Stimulated activated CD8-positive, alpha-beta memory T cell treated with anti-CD3 and anti-CD28 coated beads, Interleukin-15, amount 100 ng/mL, for 4 hours (primary cell): ENCODE measurements around the gene RALGPS1.

Experiments
- DNase-seq, 2 donors: peaks; one replicate each; pipeline ENCODE4 v3.0.0-alpha.2; 2020; ENCODE audit warnings: low read depth in 2 of 2

Gene RALGPS1

GRCh38 chr9:127205952-127206351, 291.4 kb downstream of the RALGPS1 start:
- no peak for DNase-seq

GRCh38 chr9:127206666-127207065, 292.1 kb downstream of the RALGPS1 start:
- DNase-seq = no peak

- no peak for DNase-seq
Measured at GRCh38 chr9:127207734-127208410, 293.3 kb downstream of the RALGPS1 start.

DNA sequence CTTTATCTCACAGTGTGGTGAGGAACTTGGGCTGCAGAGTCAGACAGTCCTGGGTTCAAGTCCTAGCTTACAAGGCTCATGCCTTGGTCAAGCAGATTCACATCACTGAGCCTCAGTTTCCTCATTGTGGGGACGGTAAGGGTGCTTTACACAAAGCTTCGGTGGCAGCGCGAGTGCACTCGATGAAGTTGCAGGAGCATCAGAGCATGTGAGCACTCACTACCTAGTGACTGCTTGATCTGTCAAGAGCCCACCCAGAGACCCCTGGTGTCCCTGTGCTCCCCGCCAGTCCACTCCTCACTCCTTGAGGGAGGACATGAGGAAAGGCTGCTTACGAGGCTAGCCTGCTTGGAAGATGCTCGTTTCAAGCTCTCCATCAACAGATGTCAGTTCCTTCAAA, 293.8 kb downstream of the RALGPS1 start:
- no peak for DNase-seq

DNA sequence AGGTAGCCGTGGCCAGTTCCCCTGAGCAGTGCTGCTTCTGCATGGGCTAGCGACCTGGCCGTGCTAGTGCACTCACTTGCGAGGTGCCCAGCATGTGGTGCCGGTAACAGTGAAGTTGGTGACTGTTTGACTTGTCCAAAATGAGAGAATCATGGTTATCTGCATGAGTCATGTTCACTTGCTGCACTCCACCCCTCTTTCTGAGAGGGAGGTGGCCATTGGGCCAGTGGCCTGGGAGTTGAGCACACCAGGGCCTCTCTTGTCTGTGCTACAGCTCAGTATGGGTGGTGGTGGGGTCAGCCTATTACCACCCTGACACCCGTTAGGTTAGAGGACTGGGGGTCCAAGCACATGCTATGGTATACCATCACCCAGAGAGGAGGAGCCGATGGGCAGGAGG, 294.6 kb downstream of the RALGPS1 start:
- DNase-seq = no peak

DNA sequence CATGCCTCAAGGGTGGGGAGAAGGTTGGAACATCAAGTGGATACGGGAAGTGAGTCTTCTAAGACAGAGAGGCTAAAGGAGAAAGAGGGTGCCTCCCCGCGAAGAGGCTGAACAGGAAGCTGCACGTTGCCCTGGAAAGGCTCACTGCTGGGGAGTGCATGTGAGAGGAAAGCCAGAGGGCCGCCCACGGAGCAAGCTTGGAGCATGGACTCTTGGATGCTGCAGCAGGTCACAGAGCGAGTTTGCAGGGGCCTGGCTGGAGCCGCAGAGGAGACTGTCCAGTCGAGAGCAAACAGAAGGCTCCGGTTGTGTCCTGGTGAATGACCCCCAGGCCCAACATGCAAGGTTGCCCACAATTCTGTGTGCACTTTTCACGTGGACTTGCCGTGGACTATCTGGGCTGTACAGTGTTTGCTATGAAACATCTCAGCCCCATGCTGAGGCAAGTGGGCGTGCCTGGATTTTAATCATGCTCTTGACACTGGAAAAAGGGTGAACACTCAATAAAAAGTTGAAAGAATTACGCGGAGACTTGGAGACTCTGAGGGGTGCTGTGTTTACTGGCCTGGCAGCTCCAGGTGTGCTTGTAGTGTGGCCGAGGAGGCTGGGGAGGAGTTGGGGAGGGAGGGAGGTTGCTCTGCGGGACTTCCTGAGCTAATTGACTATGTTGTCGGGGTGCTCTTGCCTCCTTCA, 295.5 kb downstream of the RALGPS1 start:
- DNase-seq = no peak

DNA sequence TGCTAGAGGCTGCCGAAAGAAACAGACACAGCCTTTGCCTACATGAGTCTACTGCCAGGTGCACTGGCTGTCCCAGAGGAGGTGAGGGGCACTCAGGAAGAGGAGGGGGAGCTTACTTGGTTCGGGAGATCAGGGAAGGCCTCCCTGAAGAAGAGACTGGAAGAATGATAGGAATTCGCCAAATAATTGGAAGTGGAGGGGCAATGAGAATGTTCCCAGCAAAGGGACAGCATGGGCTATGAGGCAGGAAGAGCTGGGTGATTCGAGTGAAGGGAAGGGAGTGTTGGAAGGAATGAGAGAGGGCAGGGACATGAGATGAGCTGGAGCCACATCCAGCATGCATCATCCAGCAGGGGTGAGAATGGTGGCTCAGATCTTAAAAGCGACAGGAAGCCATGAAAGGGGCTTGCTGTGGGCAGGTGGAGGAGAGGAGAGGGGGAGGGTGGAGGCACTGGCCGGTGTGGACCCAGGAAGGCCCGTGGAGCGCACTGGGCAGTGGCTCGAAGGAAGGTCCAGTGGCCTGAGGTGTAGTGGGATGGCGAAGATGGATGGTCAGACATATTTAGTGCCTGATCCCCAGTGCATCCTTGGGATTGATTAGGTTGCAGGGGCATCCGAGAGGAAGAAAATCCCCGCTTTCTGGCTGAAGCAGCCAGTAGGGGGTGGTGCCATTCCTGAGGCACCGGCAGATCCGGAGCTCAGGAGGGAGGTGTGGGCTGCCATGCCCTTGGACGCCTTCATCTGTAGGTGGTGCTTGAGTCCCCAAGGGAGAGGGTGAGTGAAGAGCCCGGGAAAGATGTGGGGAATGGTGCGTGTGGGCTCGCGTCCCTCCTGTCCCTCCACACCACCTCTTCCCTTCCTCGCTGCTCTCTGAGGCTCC, 296.5 kb downstream of the RALGPS1 start:
- DNase-seq = no peak

GRCh38 chr9:127211983-127212382, 297.4 kb downstream of the RALGPS1 start:
- DNase-seq = no peak

DNA sequence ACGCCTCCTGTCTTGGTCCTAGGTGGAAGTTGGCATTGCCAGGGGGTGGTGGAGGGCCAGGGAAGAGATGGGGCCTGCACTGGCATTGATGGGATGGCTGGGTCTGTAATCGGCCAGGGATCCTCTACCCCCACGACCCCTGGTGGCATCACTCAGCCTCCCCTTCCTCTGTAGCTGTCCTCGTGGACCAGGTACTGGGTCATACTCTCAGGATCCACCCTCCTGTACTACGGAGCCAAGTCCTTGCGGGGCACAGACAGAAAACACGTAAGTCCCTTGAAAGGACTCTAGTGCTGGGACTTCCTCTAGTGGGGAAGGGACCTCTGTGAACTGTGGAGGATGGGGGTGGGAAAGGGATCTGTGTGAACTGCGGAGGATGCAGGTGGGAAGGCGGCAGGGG, 297.9 kb downstream of the RALGPS1 start:
- DNase-seq = no peak

- no peak for DNase-seq
Measured at GRCh38 chr9:127213859-127214258, 299.3 kb downstream of the RALGPS1 start.

- peak in 1 of 2 donors; percentile 17 for DNase-seq
Measured at GRCh38 chr9:127214421-127215267, 300.1 kb downstream of the RALGPS1 start.

DNA sequence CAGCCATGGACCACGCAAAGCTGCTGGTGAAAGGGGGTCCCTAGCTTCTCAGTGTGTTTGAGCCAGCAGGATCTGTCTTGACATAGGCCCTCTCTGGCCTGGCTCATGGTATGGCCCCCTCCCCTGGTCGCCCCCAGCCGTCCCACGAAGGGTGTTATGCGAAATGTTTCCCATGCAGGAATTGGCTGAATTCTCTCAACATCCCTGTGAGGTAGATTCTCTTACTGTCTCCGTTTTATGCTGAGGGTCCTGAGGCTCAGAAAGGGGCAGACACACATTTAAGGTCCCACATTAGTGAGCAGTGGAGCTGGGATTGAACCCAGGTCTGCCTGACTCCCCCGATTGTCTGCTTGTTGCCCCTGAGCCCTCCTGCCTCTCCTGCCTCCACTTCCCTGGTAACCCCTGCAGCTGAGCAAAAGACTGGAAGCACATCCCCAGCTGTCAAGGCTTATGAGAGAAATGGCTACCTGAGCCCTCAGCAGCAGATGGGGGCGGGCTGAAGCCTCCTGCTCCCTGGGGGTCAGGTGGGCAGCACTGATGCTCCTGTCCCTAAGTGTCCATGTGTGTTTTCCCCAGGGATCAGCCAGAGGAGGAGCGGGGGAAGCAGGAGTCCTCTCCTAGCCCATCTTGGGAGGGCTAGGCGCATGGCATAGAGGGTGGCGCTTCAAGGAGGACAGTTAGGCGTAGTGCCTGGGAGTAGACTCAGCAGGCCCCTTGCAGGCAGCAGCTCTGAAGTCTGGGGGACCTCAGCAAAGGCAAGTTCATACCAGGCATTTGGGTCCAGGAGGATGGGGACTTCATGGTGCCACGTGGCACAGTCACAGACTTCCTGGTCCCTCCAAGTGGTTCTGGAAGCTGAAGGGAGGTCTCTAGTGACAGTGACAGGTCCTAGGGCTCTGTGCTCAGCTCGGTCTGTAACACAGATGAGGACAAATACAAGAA, 301.0 kb downstream of the RALGPS1 start:
- no peak for DNase-seq

DNA sequence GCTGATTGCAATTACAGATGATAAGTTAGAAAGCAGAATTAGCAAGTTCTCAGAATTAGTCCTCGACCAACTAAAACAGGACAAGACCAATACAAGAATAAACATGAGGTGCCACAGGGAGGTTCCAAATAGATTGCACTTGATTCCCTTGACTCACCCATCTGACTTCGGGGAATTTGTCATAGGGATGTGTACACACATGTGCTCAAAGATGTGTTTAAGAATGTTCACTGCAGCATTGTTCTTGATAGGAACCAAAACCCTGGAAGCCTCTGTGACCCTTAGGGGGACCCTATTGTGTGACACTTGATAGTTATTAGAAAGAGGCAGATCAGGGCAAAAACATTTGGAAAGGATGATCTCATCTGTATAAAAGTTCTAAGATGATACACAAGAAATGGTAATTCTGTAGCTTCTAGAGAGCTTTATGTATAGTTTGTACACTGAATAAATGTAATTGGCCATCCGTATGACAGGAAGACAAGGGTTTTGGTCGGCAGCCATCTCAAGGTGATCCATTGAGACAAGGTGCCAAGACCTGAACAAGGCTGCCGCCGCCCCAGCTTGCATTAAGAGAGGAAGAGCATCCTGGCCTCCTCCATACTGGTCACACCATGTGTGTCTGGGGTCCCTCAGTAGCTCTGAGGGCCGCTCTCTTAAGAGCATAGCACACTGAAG, 301.8 kb downstream of the RALGPS1 start:
- no peak for DNase-seq

GRCh38 chr9:127216888-127217217, 302.3 kb downstream of the RALGPS1 start:
- DNase-seq = no peak

GRCh38 chr9:127218818-127219217, 304.2 kb downstream of the RALGPS1 start:
- DNase-seq = no peak

DNA sequence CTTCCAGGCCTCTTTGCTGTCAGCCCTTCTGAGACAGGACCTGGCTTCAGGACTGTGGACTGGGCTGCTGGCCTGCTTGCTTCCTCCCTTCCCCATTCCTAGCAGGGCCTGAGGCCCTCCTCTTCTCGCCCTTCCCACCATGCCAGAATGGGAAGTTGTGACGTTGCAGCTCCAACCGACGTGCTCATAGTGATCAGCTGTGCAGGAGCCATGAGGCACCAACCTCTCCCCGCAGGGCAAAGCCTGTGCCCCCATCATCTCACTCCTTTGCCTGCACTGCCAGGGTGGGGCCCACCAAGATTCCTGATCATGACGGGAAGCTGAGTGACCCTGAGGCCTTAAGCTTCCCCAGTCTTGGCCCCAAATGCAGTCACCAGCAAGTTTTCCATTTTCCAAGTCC, 304.9 kb downstream of the RALGPS1 start:
- no peak for DNase-seq

- DNase-seq = no peak
Measured at GRCh38 chr9:127221695-127222094, 307.1 kb downstream of the RALGPS1 start.

DNA sequence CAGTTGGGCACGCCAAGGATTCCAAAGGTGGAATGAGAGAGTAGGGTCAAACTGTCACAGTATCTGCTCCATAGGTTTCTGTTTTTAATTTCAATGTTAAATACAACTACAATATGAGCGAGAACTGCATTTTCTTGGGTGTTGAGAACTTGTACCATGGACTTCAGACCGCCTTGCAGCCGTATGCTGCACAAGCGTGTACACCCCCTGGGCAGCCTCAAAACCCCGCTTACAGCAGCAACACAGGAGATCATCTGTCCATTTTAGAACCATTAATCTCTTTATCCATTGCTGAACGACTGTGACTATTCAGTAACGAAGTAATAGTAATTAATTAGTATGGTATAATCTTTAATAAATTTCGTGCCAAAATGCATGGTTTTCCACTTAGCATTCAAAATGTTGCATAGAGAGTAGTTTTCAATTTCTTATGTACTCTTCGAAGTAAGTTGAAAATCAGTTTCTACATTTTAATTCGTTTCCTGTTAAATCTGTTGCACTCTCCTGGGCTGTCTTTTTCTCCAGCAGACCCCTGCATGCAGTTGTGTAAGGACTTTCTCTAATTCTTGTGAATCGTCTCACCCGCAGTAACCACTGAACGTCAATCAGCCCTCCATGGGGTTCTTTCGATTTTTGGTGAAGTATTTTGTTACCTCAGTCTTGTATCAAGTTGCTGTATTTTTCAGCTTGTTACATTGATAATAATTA, 308.0 kb downstream of the RALGPS1 start:
- no peak for DNase-seq

DNA sequence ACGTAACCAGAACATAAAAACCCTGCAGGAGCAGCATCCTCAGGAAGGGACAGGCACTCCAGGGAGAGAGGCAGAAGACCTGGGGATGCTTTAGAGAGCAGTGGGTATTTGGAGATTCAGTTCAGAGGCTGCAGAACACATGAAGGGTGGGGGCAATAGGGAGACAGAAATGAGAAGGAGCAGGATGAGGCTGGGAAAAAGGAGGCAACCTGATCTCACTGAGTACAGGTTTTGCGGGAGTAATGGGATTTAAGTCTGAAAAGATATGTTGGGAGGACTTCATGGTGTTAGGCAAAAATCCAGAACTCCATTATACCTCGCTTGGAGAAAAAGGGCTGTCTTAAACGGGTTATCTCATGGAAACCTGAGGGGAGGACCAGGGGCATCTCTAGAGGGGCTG, 308.7 kb downstream of the RALGPS1 start:
- DNase-seq = no peak

GRCh38 chr9:127223810-127224177, 309.2 kb downstream of the RALGPS1 start:
- DNase-seq = no peak
